ENCODE data around the gene DNAJC7.

Gene DNAJC7

GRCh38 chr17:41930009-41930832, 87.0 kb downstream of the DNAJC7 start, which contains the start of gene ODAD4:
ODAD4 (plus strand) TSS chr17:41930617; CDS start chr17:41930724, 107 bp downstream.
- H3K36me3 ChIP-seq (ENCODE audit: control insufficient read depth, insufficient read depth, low read length) = no peaks in the 10 kb centered on the region
- H3K27ac ChIP-seq (ENCODE audit: low read depth, low read length) = no peak within 1 kb of the TSS
- no peaks in the 10 kb centered on the region for H3K9me3 ChIP-seq (ENCODE audit: control insufficient read depth, insufficient read depth, low read depth, low read length)
- H3K9ac ChIP-seq (ENCODE audit: low read length) = peak within 1 kb of the TSS; percentile 65
- H3K4me1 ChIP-seq (ENCODE audit: control insufficient read depth, insufficient read depth, low read length) = peaks cover 9% of the 10 kb centered on the region; the same call in 1 of the 2 replicates
- peak within 1 kb of the TSS; percentile 68 for H3K4me3 ChIP-seq (ENCODE audit: low read depth, low read length)
- H3K27me3 ChIP-seq (ENCODE audit: control insufficient read depth, insufficient read depth, low read length) = no peaks in the 10 kb centered on the region

DNA sequence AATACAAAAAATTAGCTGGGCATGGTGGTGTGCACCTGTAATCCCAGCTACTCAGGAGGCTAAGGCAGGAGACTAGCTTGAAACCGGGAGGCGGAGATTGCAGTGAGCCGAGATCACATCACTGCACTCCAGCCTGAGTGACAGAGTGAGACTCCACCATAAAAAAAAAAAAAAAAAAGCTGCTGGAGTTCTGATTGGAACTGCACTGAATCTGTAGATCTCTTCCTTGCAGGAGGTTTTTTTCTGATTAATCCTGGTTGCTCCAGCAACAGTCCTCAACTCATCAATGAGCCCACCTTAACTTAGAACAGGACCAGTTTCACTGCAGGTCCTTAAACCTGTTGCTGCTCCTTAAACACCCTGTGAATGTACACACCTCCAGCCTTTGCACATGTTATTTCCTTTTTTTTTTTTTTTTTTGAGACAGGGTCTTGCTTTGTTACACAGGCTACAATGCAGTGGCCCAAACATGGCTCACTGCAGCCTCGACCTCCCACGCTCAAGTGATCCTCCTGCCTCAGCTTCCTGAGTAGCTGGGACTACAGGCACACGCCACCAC, 88.5 kb downstream of the DNAJC7 start:
- no peaks in the 10 kb centered on the region for H3K27me3 ChIP-seq (ENCODE audit: control insufficient read depth, insufficient read depth, low read length)
- no peaks in the 10 kb centered on the region for H3K9me3 ChIP-seq (ENCODE audit: control insufficient read depth, insufficient read depth, low read depth, low read length)
- H3K36me3 ChIP-seq (ENCODE audit: control insufficient read depth, insufficient read depth, low read length) = no peaks in the 10 kb centered on the region
- no peak overlapping the region for H3K9ac ChIP-seq (ENCODE audit: low read length)
- no peak overlapping the region for H3K27ac ChIP-seq (ENCODE audit: low read depth, low read length)
- 0 out of 2 replicates have a peak overlapping the region, but pooled peaks have one; percentile 68 for H3K4me3 ChIP-seq (ENCODE audit: low read depth, low read length)
- H3K4me1 ChIP-seq (ENCODE audit: control insufficient read depth, insufficient read depth, low read length) = peaks cover 9% of the 10 kb centered on the region; the same call in 1 of the 2 replicates

All from HUES6 (cell line).